Measurements from ENCODE around the gene FXYD4. TPM values are rescaled to one million over a fixed set of nuclear protein-coding genes. Genes with fewer than 3 reads are reported as not detected.

The FXYD4 gene
- total RNA-seq, 1 experiment from 2014 or later, result not detected

DNA sequence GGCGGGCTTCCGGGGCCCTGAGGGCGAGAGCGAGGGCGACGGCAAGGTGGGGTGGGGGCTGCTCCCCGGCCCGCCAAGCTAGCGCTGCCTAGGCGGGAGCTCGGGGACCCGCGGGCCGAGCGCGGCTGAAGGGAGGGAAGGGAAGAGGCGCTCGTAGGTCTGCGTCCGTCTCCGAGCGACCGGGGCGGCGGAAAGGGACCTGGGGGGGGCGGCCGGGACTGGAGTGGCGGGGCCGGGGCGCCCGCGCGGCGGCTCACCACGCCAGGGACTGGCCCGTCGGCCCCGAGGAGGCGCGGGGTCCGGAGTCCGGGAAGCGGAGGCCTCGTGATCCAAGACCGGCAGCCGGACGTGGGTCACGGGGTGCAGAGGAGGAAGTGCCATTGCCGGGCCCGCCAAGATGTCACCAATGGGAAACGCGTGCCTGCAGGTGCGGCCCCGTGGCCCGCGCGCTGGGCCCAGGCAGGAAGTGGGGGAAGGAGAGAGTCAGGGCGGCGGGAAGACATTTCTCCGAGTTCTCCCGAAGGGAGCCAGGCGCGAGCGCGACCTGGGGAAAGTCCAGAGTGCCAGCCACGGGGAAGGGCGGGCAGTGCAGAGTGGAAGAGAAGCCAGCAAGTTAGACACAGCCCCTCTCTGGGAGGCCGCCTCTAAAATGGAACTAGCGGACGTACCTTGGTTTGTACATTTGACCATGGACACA, 25.6 kb downstream of the FXYD4 start:
- Mint-ChIP-seq H3K4me3 (peak overlapping the region; percentile 80), H3K4me1 (peaks cover 66% of the 10 kb centered on the region), H3K27ac (peak overlapping the region; percentile 99), H3K36me3 (peaks cover 37% of the 10 kb centered on the region), H3K9me3 (no peaks in the 10 kb centered on the region), H3K27me3 (ENCODE audit: low read depth) (no peaks in the 10 kb centered on the region; the same call in 1 of the 2 replicates)
- ChIA-PET CTCF (interaction anchor here (0.6 to 3.0 kb wide), 3 partner anchors 11 to 848 kb away, joined by 3 to 14 read pairs (median 5); no protein-coding TSS in a partner anchor), POLR2A (interaction anchor here (0.5 to 2.9 kb wide), 7 partner anchors 9 to 1712 kb away, joined by 3 to 19 read pairs (median 5); partner anchors contain the start of gene HNRNPF)
- DNase-seq (ENCODE audit: low spot score) (peak; percentile 83), ATAC-seq (peak; percentile 62)
- TF ChIP-seq, protein P1, sequence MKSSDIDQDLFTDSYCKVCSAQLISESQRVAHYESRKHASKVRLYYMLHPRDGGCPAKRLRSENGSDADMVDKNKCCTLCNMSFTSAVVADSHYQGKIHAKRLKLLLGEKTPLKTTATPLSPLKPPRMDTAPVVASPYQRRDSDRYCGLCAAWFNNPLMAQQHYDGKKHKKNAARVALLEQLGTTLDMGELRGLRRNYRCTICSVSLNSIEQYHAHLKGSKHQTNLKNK (CRISPR knock-in tag; IDR thresholded peaks at IDR 0.05), result no peak
- TF ChIP-seq TEAD4 (CRISPR knock-in tag; IDR thresholded peaks at IDR 0.05) (0 out of 2 replicates have a peak, but pooled peaks have one; percentile 38), CREB1 (CRISPR knock-in tag; IDR thresholded peaks at IDR 0.05) (peak; percentile 85), CBFB (CRISPR knock-in tag; IDR thresholded peaks at IDR 0.05; ENCODE audit: low read depth) (no peak), NR3C1 (CRISPR knock-in tag; conservative IDR thresholded peaks at IDR 0.05; ENCODE audit: low read depth) (no peak), SMAD3 (CRISPR knock-in tag; IDR thresholded peaks at IDR 0.05; ENCODE audit: borderline replicate concordance) (peak; percentile 84; the same call in 1 of the 2 replicates), ZNF317 (CRISPR knock-in tag; IDR thresholded peaks at IDR 0.05; ENCODE audit: borderline replicate concordance, low read depth) (no peak), CREM (CRISPR knock-in tag; IDR thresholded peaks at IDR 0.05) (0 out of 2 replicates have a peak, but pooled peaks have one; percentile 39), MXD4 (CRISPR knock-in tag; IDR thresholded peaks at IDR 0.05; ENCODE audit: borderline replicate concordance) (no peak), GTF2I (CRISPR knock-in tag; conservative IDR thresholded peaks at IDR 0.05) (no peak), EMX1 (CRISPR knock-in tag; IDR thresholded peaks at IDR 0.05) (no peak; the same call in 1 of the 2 replicates), ZNF121 (CRISPR knock-in tag; IDR thresholded peaks at IDR 0.05) (peak; percentile 70), ZNF138 (CRISPR knock-in tag; conservative IDR thresholded peaks at IDR 0.05) (no peak), TEAD1 (CRISPR knock-in tag; IDR thresholded peaks at IDR 0.05) (no peak), SOX15 (CRISPR knock-in tag; IDR thresholded peaks at IDR 0.05) (no peak), TP53 (CRISPR knock-in tag; IDR thresholded peaks at IDR 0.05) (no peak; the same call in 1 of the 2 replicates)
- TF ChIP-seq, protein P2, sequence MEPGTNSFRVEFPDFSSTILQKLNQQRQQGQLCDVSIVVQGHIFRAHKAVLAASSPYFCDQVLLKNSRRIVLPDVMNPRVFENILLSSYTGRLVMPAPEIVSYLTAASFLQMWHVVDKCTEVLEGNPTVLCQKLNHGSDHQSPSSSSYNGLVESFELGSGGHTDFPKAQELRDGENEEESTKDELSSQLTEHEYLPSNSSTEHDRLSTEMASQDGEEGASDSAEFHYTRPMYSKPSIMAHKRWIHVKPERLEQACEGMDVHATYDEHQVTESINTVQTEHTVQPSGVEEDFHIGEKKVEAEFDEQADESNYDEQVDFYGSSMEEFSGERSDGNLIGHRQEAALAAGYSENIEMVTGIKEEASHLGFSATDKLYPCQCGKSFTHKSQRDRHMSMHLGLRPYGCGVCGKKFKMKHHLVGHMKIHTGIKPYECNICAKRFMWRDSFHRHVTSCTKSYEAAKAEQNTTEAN (CRISPR knock-in tag; IDR thresholded peaks at IDR 0.05), result peak; percentile 95
- TF ChIP-seq, protein P3, sequence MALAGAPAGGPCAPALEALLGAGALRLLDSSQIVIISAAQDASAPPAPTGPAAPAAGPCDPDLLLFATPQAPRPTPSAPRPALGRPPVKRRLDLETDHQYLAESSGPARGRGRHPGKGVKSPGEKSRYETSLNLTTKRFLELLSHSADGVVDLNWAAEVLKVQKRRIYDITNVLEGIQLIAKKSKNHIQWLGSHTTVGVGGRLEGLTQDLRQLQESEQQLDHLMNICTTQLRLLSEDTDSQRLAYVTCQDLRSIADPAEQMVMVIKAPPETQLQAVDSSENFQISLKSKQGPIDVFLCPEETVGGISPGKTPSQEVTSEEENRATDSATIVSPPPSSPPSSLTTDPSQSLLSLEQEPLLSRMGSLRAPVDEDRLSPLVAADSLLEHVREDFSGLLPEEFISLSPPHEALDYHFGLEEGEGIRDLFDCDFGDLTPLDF (CRISPR knock-in tag; IDR thresholded peaks at IDR 0.05), result peak; percentile 85
- TF ChIP-seq, protein P4, sequence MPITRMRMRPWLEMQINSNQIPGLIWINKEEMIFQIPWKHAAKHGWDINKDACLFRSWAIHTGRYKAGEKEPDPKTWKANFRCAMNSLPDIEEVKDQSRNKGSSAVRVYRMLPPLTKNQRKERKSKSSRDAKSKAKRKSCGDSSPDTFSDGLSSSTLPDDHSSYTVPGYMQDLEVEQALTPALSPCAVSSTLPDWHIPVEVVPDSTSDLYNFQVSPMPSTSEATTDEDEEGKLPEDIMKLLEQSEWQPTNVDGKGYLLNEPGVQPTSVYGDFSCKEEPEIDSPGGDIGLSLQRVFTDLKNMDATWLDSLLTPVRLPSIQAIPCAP (CRISPR knock-in tag; IDR thresholded peaks at IDR 0.05), result peak; percentile 78; the same call in 1 of the 2 replicates
- TF ChIP-seq, protein P5, sequence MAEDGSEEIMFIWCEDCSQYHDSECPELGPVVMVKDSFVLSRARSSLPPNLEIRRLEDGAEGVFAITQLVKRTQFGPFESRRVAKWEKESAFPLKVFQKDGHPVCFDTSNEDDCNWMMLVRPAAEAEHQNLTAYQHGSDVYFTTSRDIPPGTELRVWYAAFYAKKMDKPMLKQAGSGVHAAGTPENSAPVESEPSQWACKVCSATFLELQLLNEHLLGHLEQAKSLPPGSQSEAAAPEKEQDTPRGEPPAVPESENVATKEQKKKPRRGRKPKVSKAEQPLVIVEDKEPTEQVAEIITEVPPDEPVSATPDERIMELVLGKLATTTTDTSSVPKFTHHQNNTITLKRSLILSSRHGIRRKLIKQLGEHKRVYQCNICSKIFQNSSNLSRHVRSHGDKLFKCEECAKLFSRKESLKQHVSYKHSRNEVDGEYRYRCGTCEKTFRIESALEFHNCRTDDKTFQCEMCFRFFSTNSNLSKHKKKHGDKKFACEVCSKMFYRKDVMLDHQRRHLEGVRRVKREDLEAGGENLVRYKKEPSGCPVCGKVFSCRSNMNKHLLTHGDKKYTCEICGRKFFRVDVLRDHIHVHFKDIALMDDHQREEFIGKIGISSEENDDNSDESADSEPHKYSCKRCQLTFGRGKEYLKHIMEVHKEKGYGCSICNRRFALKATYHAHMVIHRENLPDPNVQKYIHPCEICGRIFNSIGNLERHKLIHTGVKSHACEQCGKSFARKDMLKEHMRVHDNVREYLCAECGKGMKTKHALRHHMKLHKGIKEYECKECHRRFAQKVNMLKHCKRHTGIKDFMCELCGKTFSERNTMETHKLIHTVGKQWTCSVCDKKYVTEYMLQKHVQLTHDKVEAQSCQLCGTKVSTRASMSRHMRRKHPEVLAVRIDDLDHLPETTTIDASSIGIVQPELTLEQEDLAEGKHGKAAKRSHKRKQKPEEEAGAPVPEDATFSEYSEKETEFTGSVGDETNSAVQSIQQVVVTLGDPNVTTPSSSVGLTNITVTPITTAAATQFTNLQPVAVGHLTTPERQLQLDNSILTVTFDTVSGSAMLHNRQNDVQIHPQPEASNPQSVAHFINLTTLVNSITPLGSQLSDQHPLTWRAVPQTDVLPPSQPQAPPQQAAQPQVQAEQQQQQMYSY (CRISPR knock-in tag; IDR thresholded peaks at IDR 0.05), result peak; percentile 42
- TF ChIP-seq, protein P6, sequence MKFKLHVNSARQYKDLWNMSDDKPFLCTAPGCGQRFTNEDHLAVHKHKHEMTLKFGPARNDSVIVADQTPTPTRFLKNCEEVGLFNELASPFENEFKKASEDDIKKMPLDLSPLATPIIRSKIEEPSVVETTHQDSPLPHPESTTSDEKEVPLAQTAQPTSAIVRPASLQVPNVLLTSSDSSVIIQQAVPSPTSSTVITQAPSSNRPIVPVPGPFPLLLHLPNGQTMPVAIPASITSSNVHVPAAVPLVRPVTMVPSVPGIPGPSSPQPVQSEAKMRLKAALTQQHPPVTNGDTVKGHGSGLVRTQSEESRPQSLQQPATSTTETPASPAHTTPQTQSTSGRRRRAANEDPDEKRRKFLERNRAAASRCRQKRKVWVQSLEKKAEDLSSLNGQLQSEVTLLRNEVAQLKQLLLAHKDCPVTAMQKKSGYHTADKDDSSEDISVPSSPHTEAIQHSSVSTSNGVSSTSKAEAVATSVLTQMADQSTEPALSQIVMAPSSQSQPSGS (CRISPR knock-in tag; IDR thresholded peaks at IDR 0.05; ENCODE audit: borderline replicate concordance, low read depth), result peak; percentile 54; the same call in 1 of the 2 replicates
- TF ChIP-seq, protein P7, sequence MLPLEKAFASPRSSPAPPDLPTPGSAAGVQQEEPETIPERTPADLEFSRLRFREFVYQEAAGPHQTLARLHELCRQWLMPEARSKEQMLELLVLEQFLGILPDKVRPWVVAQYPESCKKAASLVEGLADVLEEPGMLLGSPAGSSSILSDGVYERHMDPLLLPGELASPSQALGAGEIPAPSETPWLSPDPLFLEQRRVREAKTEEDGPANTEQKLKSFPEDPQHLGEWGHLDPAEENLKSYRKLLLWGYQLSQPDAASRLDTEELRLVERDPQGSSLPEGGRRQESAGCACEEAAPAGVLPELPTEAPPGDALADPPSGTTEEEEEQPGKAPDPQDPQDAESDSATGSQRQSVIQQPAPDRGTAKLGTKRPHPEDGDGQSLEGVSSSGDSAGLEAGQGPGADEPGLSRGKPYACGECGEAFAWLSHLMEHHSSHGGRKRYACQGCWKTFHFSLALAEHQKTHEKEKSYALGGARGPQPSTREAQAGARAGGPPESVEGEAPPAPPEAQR (CRISPR knock-in tag; IDR thresholded peaks at IDR 0.05), result no peak
- TF ChIP-seq, protein P8, sequence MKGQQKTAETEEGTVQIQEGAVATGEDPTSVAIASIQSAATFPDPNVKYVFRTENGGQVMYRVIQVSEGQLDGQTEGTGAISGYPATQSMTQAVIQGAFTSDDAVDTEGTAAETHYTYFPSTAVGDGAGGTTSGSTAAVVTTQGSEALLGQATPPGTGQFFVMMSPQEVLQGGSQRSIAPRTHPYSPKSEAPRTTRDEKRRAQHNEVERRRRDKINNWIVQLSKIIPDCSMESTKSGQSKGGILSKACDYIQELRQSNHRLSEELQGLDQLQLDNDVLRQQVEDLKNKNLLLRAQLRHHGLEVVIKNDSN (CRISPR knock-in tag; IDR thresholded peaks at IDR 0.05), result peak; percentile 90
- TF ChIP-seq, protein P9, sequence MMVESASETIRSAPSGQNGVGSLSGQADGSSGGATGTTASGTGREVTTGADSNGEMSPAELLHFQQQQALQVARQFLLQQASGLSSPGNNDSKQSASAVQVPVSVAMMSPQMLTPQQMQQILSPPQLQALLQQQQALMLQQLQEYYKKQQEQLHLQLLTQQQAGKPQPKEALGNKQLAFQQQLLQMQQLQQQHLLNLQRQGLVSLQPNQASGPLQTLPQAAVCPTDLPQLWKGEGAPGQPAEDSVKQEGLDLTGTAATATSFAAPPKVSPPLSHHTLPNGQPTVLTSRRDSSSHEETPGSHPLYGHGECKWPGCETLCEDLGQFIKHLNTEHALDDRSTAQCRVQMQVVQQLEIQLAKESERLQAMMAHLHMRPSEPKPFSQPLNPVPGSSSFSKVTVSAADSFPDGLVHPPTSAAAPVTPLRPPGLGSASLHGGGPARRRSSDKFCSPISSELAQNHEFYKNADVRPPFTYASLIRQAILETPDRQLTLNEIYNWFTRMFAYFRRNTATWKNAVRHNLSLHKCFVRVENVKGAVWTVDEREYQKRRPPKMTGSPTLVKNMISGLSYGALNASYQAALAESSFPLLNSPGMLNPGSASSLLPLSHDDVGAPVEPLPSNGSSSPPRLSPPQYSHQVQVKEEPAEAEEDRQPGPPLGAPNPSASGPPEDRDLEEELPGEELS (CRISPR knock-in tag; IDR thresholded peaks at IDR 0.05), result peak; percentile 96

Measured in WTC11 (cell line).